Measurements from ENCODE around the gene TMEM143. TPM values are rescaled to one million over a fixed set of nuclear protein-coding genes. Genes with fewer than 3 reads are reported as not detected.

Gene TMEM143
- total RNA-seq: 110 TPM
- long read RNA-seq, transcript TMEM143-203 (7 exons, 2,272 nt): minor isoform, 7 of 55 reads
- long read RNA-seq, transcript TMEM143-201 (8 exons, 2,560 nt): major isoform, 22 of 55 reads
- long read RNA-seq, partial matches to known transcripts: 17 of 55 reads
- long read RNA-seq, other reads (novel, unspliced or antisense): 7 of 55 reads

- ATAC-seq: peak; percentile 93
- intact Hi-C loops (cut with micrococcal nuclease): no loop called here
- DNase-seq: peak; percentile 99
These were observed at the start of gene TMEM143, which contains the start of gene SYNGR4 for GRCh38 chr19:48363810-48364597. TMEM143 (minus strand) TSS chr19:48363940; CDS start chr19:48363920, 20 bp downstream. SYNGR4 (plus strand) TSS chr19:48364367; CDS start chr19:48365843, 1,476 bp downstream.

- intact Hi-C loops (cut with micrococcal nuclease): no loop called here
- DNase-seq (no peak), ATAC-seq (no peak)
These were observed 42.1 kb upstream of the TMEM143 start for GRCh38 chr19:48405850-48406249.

- no peak for DNase-seq
- no peak for ATAC-seq
- intact Hi-C loops (cut with micrococcal nuclease): no loop called here
These were observed 41.4 kb upstream of the TMEM143 start for GRCh38 chr19:48405010-48405659.

GRCh38 chr19:48403606-48404005 lies 39.9 kb upstream of the TMEM143 start:
- DNase-seq: no peak
- intact Hi-C loops (cut with micrococcal nuclease): no loop called here
- peak; percentile 52 for ATAC-seq

- intact Hi-C loops (cut with micrococcal nuclease): no loop called here
- ATAC-seq (no peak), DNase-seq (no peak)
These were observed 37.5 kb upstream of the TMEM143 start for GRCh38 chr19:48401287-48401686.

- ATAC-seq (peak; percentile 73), DNase-seq (peak; percentile 70)
- intact Hi-C loops (cut with micrococcal nuclease): no loop called here
These were observed 36.4 kb upstream of the TMEM143 start for GRCh38 chr19:48400018-48400742.

- intact Hi-C loops (cut with micrococcal nuclease): no loop called here
- DNase-seq (peak; percentile 88), ATAC-seq (peak; percentile 75)
These were observed 34.9 kb upstream of the TMEM143 start for GRCh38 chr19:48398375-48399235.

- ATAC-seq (no peak), DNase-seq (no peak)
- intact Hi-C loops (cut with micrococcal nuclease): no loop called here
These were observed 34.3 kb upstream of the TMEM143 start for GRCh38 chr19:48398102-48398374.

GRCh38 chr19:48397263-48398101 lies 33.7 kb upstream of the TMEM143 start:
- ATAC-seq (no peak), DNase-seq (no peak)
- intact Hi-C loops (cut with micrococcal nuclease): no loop called here

GRCh38 chr19:48396824-48397176 lies 33.1 kb upstream of the TMEM143 start:
- intact Hi-C loops (cut with micrococcal nuclease): no loop called here
- ATAC-seq (no peak), DNase-seq (no peak)

GRCh38 chr19:48396016-48396823 lies 32.5 kb upstream of the TMEM143 start:
- intact Hi-C loops (cut with micrococcal nuclease): no loop called here
- DNase-seq (no peak), ATAC-seq (no peak)

GRCh38 chr19:48395499-48395898 lies 31.8 kb upstream of the TMEM143 start:
- DNase-seq (no peak), ATAC-seq (no peak)
- intact Hi-C loops (cut with micrococcal nuclease): no loop called here

GRCh38 chr19:48395170-48395455 lies 31.4 kb upstream of the TMEM143 start:
- no peak for DNase-seq
- intact Hi-C loops (cut with micrococcal nuclease): no loop called here

GRCh38 chr19:48394331-48395169 lies 30.8 kb upstream of the TMEM143 start:
- DNase-seq (no peak), ATAC-seq (no peak)
- intact Hi-C loops (cut with micrococcal nuclease): no loop called here

More at GRCh38 chr19:48395170-48395455, 31.4 kb upstream of the TMEM143 start:
- ATAC-seq: no peak

GRCh38 chr19:48393559-48394330 lies 30.0 kb upstream of the TMEM143 start, which contains the start of gene GRIN2D:
GRIN2D (plus strand) TSS chr19:48393668; CDS start chr19:48398393, 4,725 bp downstream.
- ATAC-seq: no peak
- peak; percentile 36 for DNase-seq
- intact Hi-C loops (cut with micrococcal nuclease): no loop called here
